A549 (cell line): ENCODE data around the gene BCAS3. TPM values are rescaled to one million over a fixed set of nuclear protein-coding genes. Genes with fewer than 3 reads are reported as not detected.
A peak's percentile ranks its signal among the peaks of the same experiment; 100 is the strongest.

ENCODE experiments used
- ATAC-seq, 2 experiments: fragments of 200-7000 bp in 1 of 2; fragments of >200 bp in 1 of 2; cut with Nextera tagmentation in 1 of 2; cut with Tn5 transposase in 1 of 2; 3 replicates each; pipeline versions ENCODE4 v1.8.0 to v1.9.1; 2018 to 2020; ENCODE audit warnings: mild to moderate bottlenecking in 1 of 2, moderate library complexity in 1 of 2
- CTCF ChIA-PET: fragments of 300-600 bp; sonication (Branson Sonifier 250); formaldehyde crosslinking; extraction: SDS; loops from one replicate; lab custom pipeline; 2021; ENCODE audit warnings: antibody characterized with exemption, inconsistent platforms; lab: Yijun Ruan, JAX
- POLR2A ChIA-PET: fragments of 350-600 bp; formaldehyde crosslinking; extraction: SDS; loops from one replicate; lab custom pipeline; 2021; ENCODE audit warnings: antibody characterized with exemption, inconsistent platforms; lab: Yijun Ruan, JAX
- DNase-seq, 2 experiments: peaks; one replicate each; pipeline versions ENCODE4 v3.0.0 to v3.0.0-alpha.2; 2011 to 2016; ENCODE audit warnings: low read depth in 1 of 2, low spot score in 1 of 2
- FAIRE-seq: peaks from 2 replicates; lab custom pipeline; 2011; peaks lifted over from hg19 to GRCh38; lab: Jason Lieb, UNC
- H3K27ac ChIP-seq, 2 experiments: fragments of >200 bp; sonication (Bioruptor Twin); formaldehyde crosslinking; 3 replicates each; pipeline ENCODE4 v1.5.1; 2016 to 2017
- H3K4me1 ChIP-seq: fragments of >200 bp; sonication (Bioruptor Twin); formaldehyde crosslinking; 3 replicates; pipeline ENCODE4 v1.6.1; 2016
- H3K4me2 ChIP-seq: fragments of >200 bp; sonication (Bioruptor Twin); formaldehyde crosslinking; 3 replicates; pipeline ENCODE4 v1.6.1; 2016
- H3K4me3 ChIP-seq: fragments of >200 bp; sonication (Bioruptor Twin); formaldehyde crosslinking; 3 replicates; pipeline ENCODE4 v1.5.1; 2016
- H3K9me3 ChIP-seq: fragments of >200 bp; sonication (Bioruptor Twin); formaldehyde crosslinking; 3 replicates; pipeline ENCODE4 v1.6.1; 2016
- BHLHE40 ChIP-seq: IDR thresholded peaks from 2 replicates; pipeline ENCODE4 v1.6.1; 2012; ENCODE audit warnings: low read depth, low read length, inconsistent platforms
- CBX8 ChIP-seq: fragments of 200-600 bp; sonication (generic); IDR thresholded peaks from 2 replicates; pipeline ENCODE4 v1.6.1; 2016
- CHD2 ChIP-seq: fragments of 150-350 bp; IDR thresholded peaks from 2 replicates; pipeline ENCODE4 v1.6.1; 2014; ENCODE audit warnings: low read length; ENCODE audit not compliant: partially characterized antibody
- CHD4 ChIP-seq: fragments of 200-600 bp; sonication (generic); IDR thresholded peaks from 2 replicates; pipeline ENCODE4 v1.6.1; 2016; ENCODE audit warnings: antibody characterized with exemption, mild to moderate bottlenecking, borderline replicate concordance
- ELK1 ChIP-seq: fragments of 150-350 bp; IDR thresholded peaks from 2 replicates; pipeline ENCODE4 v1.6.1; 2014; ENCODE audit warnings: low read depth, mild to moderate bottlenecking, low read length
- ESRRA ChIP-seq: fragments of 150-350 bp; IDR thresholded peaks from 2 replicates; pipeline ENCODE4 v1.6.1; 2014; ENCODE audit warnings: mild to moderate bottlenecking, low read length, borderline replicate concordance
- FOSL2 ChIP-seq, 2 experiments: fragments of 450-650 bp in 1 of 2; fragments of >200 bp in 1 of 2; sonication (Bioruptor Twin) in 1 of 2; formaldehyde crosslinking; IDR thresholded peaks; 2 replicates each; pipeline versions ENCODE4 v1.5.0 to v1.6.1; 2016 to 2020; ENCODE audit warnings: mild to moderate bottlenecking in 1 of 2, moderate library complexity in 1 of 2
- FOXS1 ChIP-seq: fragments of 250-450 bp; sonication (Bioruptor Pico); IDR thresholded peaks from 2 replicates; pipeline ENCODE4 v1.5.0; 2020; ENCODE audit warnings: mild to moderate bottlenecking, moderate library complexity
- HEYL ChIP-seq: fragments of 250-450 bp; sonication (Bioruptor Pico); IDR thresholded peaks from 2 replicates; pipeline ENCODE4 v1.8.0; 2021; ENCODE audit warnings: mild to moderate bottlenecking, moderate library complexity
- HOXB5 ChIP-seq: fragments of 250-450 bp; sonication (Bioruptor Pico); IDR thresholded peaks from 2 replicates; pipeline ENCODE4 v1.5.0; 2020; ENCODE audit warnings: mild to moderate bottlenecking, moderate library complexity
- KDM5A ChIP-seq: fragments of 200-600 bp; sonication (generic); IDR thresholded peaks from 2 replicates; pipeline ENCODE4 v1.6.1; 2016; ENCODE audit warnings: antibody characterized with exemption, mild to moderate bottlenecking
- MYC ChIP-seq: IDR thresholded peaks from 2 replicates; pipeline ENCODE4 v1.6.1; 2012; ENCODE audit warnings: mild to moderate bottlenecking, inconsistent platforms, low read length, improper control_type of control experiment, borderline replicate concordance
- NFE2L2 ChIP-seq: fragments of 150-350 bp; conservative IDR thresholded peaks from 2 replicates; pipeline ENCODE4 v1.6.1; 2014; ENCODE audit warnings: low read length
- NR3C1 ChIP-seq: fragments of >200 bp; sonication (Bioruptor Twin); formaldehyde crosslinking; IDR thresholded peaks from 3 replicates; pipeline ENCODE4 v1.6.1; 2017
- POLR2A ChIP-seq: IDR thresholded peaks from 2 replicates; pipeline ENCODE4 v1.6.1; 2012; ENCODE audit warnings: mild to moderate bottlenecking, low read length
- RAD21 ChIP-seq, 2 experiments: fragments of >200 bp in 1 of 2; sonication (Bioruptor Twin) in 1 of 2; formaldehyde crosslinking in 1 of 2; IDR thresholded peaks in 1 of 2; conservative IDR thresholded peaks in 1 of 2; 2 replicates in 1 of 2; 3 replicates in 1 of 2; pipeline ENCODE4 v1.6.1; 2012 to 2018; ENCODE audit warnings: inconsistent platforms in 1 of 2
- RARB ChIP-seq: fragments of 250-450 bp; sonication (Bioruptor Pico); IDR thresholded peaks from 2 replicates; pipeline ENCODE4 v1.8.0; 2021; ENCODE audit warnings: mild to moderate bottlenecking, moderate library complexity
- RCOR1 ChIP-seq: fragments of 150-350 bp; IDR thresholded peaks from 2 replicates; pipeline ENCODE4 v1.6.1; 2014; ENCODE audit warnings: antibody characterized with exemption, low read length, low read depth
- REST ChIP-seq: fragments of 200-600 bp; sonication (generic); IDR thresholded peaks from 2 replicates; pipeline ENCODE4 v1.6.1; 2016; ENCODE audit warnings: antibody characterized with exemption, mild to moderate bottlenecking, moderate library complexity
- RFX5 ChIP-seq: fragments of 450-650 bp; IDR thresholded peaks from 2 replicates; pipeline ENCODE4 v1.7.1; 2014; ENCODE audit warnings: antibody characterized with exemption, mild to moderate bottlenecking, moderate library complexity
- SMC3 ChIP-seq: fragments of >200 bp; sonication (Bioruptor Twin); formaldehyde crosslinking; IDR thresholded peaks from 3 replicates; pipeline ENCODE4 v1.6.1; 2018; ENCODE audit warnings: inconsistent platforms
- SREBF2 ChIP-seq: fragments of 450-650 bp; IDR thresholded peaks from 2 replicates; pipeline ENCODE4 v1.6.1; 2014; ENCODE audit warnings: mild to moderate bottlenecking, moderate library complexity
- TFCP2L1 ChIP-seq: fragments of 250-450 bp; sonication (Bioruptor Pico); IDR thresholded peaks from 2 replicates; pipeline ENCODE4 v1.5.0; 2021; ENCODE audit warnings: mild to moderate bottlenecking
- ZFP36 ChIP-seq: fragments of 450-650 bp; IDR thresholded peaks from 2 replicates; pipeline ENCODE4 v1.6.1; 2014; ENCODE audit warnings: borderline replicate concordance; ENCODE audit not compliant: partially characterized antibody
- ZSCAN20 ChIP-seq: fragments of 250-450 bp; sonication (Bioruptor Pico); IDR thresholded peaks from 2 replicates; pipeline ENCODE4 v1.8.0; 2022; ENCODE audit warnings: mild to moderate bottlenecking, moderate library complexity
- WGBS: methylation state at CpG from one replicate; pipeline ENCODE4 v1.1.6; 2017; ENCODE audit errors: missing lambda C conversion rate; 5-methylcytosine and 5-hydroxymethylcytosine counted together
- polyA plus RNA-seq, 4 experiments: library from polyadenylated mRNA; depleted of rRNA in 3 of 4; stranded (reverse); fragments of >200 nt; fragmentation: RNase III in 1 of 4; extraction: RNeasy Plus Mini Kit Qiagen cat#74134 plus additional on column Dnase treatment in 1 of 4; gene quantifications; 2 replicates in 3 of 4; 3 replicates in 1 of 4; pipeline ENCODE4 v1.2.3, GENCODE V29; 2011 to 2017

The BCAS3 gene
- polyA plus RNA-seq, 2 of the 4 experiments (the other 2 are of a cell fraction) = 14.7 to 43.4 TPM

GRCh38 chr17:61015966-61016365 is 338.3 kb downstream of the BCAS3 start:
- ATAC-seq (no peak), DNase-seq (no peak), FAIRE-seq (peak; percentile 70)
- Histone ChIP-seq H3K4me3 (no peak overlapping the region), H3K9me3 (no peaks in the 10 kb centered on the region), H3K4me1 (no peaks in the 10 kb centered on the region), H3K27ac (no peak overlapping the region), H3K4me2 (no peak overlapping the region)
- TF ChIP-seq REST = no peak
- TF ChIP-seq CHD4 = no peak
- no peak for TF ChIP-seq RFX5
- no peak for TF ChIP-seq NR3C1
- TF ChIP-seq RCOR1 = no peak
- no peak for TF ChIP-seq ZSCAN20 (CRISPR knock-in tag)
- TF ChIP-seq RARB (CRISPR knock-in tag) = no peak
- TF ChIP-seq ELK1 = no peak
- POLR2A ChIA-PET = no interaction called here
- WGBS = 93% methylated on average over 3 of the region's 3 CpGs
- CTCF ChIA-PET = interaction anchor here (1.1 to 1.7 kb wide), 3 partner anchors 292 to 396 kb away, joined by 3 to 5 read pairs (median 4); no protein-coding TSS in a partner anchor

GRCh38 chr17:61017317-61018006 is 339.8 kb downstream of the BCAS3 start:
- POLR2A ChIA-PET = no interaction called here

GRCh38 chr17:61018938-61019337 is 341.3 kb downstream of the BCAS3 start:
- no peak for DNase-seq
- ATAC-seq = no peak
- Histone ChIP-seq H3K27ac (no peak overlapping the region), H3K9me3 (no peaks in the 10 kb centered on the region), H3K4me3 (no peak overlapping the region), H3K4me2 (no peak overlapping the region), H3K4me1 (no peaks in the 10 kb centered on the region)
- ChIA-PET POLR2A (no interaction called here), CTCF (interaction anchor here (2.0 kb wide), 1 partner anchor 371 kb away, joined by 7 read pairs; no protein-coding TSS in a partner anchor)
- 98% methylated on average over 5 of the region's 5 CpGs for WGBS
- peak; percentile 43 for FAIRE-seq
- TF ChIP-seq CBX8 (no peak), NFE2L2 (no peak), MYC (no peak), RAD21 (conservative IDR thresholded peaks at IDR 0.05 in 1 of 2, IDR thresholded peaks at IDR 0.05 in 1 of 2) (no peak), CHD2 (no peak), ZSCAN20 (CRISPR knock-in tag) (no peak), FOXS1 (no peak), HEYL (CRISPR knock-in tag) (no peak), ELK1 (no peak), ESRRA (no peak)

More at GRCh38 chr17:61017317-61018006, 339.8 kb downstream of the BCAS3 start:
- WGBS = 85% methylated on average over 3 of the region's 3 CpGs
- Histone ChIP-seq H3K4me2 (no peak overlapping the region), H3K9me3 (no peaks in the 10 kb centered on the region), H3K4me3 (no peak overlapping the region), H3K27ac (no peak overlapping the region), H3K4me1 (no peaks in the 10 kb centered on the region)
- CTCF ChIA-PET = interaction anchor here (1.1 kb wide), 1 partner anchor 566 kb away, joined by 3 read pairs; no protein-coding TSS in a partner anchor
- ATAC-seq (no peak), DNase-seq (no peak), FAIRE-seq (peak; percentile 84)
- TF ChIP-seq ELK1 (no peak), KDM5A (no peak), ZFP36 (no peak), FOXS1 (no peak), POLR2A (no peak), TFCP2L1 (CRISPR knock-in tag) (no peak), HOXB5 (CRISPR knock-in tag) (no peak), FOSL2 (IDR thresholded peaks at IDR 0.05) (no peak), FOSL2 (CRISPR knock-in tag; IDR thresholded peaks at IDR 0.05) (no peak), SMC3 (no peak), BHLHE40 (no peak), SREBF2 (no peak), RFX5 (no peak)
